Stromal cell of bone marrow (primary cell): ENCODE data around the gene SHC4.
"Not testable (repeated sequence)": the region's sequence is repeated elsewhere in the genome, so short reads cannot be mapped to it uniquely, and the experiment has no call there.

Experiments used
- DNase-seq: peaks from one replicate; pipeline ENCODE4 v3.0.0-alpha.2; 2012; ENCODE audit warnings: low read depth

SHC4 gene

GRCh38 chr15:48924528-48925393 is 39.0 kb downstream of the SHC4 start:
- no peak for DNase-seq

- no peak for DNase-seq
Measured at GRCh38 chr15:48922046-48922445, 41.7 kb downstream of the SHC4 start.

GRCh38 chr15:48916721-48917120 is 47.0 kb downstream of the SHC4 start:
- no peak for DNase-seq

- no peak for DNase-seq
Measured at GRCh38 chr15:48915861-48916260, 47.9 kb downstream of the SHC4 start.

- no peak for DNase-seq
Measured at GRCh38 chr15:48914717-48915116, 49.0 kb downstream of the SHC4 start.

GRCh38 chr15:48913141-48913540 is 50.6 kb downstream of the SHC4 start:
- DNase-seq, result no peak

- not testable (repeated sequence) for DNase-seq
Measured at GRCh38 chr15:48910554-48910953, 53.2 kb downstream of the SHC4 start.

GRCh38 chr15:48909313-48909712 is 54.4 kb downstream of the SHC4 start:
- DNase-seq, result not testable (repeated sequence)

- no peak for DNase-seq
Measured at GRCh38 chr15:48905847-48906246, 57.9 kb downstream of the SHC4 start.

- no peak for DNase-seq
Measured at GRCh38 chr15:48905216-48905615, 58.5 kb downstream of the SHC4 start.

- no peak for DNase-seq
Measured at GRCh38 chr15:48904758-48905157, 59.0 kb downstream of the SHC4 start.

GRCh38 chr15:48899793-48900192 is 63.9 kb downstream of the SHC4 start:
- no peak for DNase-seq

- DNase-seq, result no peak
Measured at GRCh38 chr15:48898446-48898845, 65.3 kb downstream of the SHC4 start.

- DNase-seq, result no peak
Measured at GRCh38 chr15:48898032-48898431, 65.7 kb downstream of the SHC4 start.

- DNase-seq, result peak; percentile 34
Measured at GRCh38 chr15:48896869-48897814, 66.6 kb downstream of the SHC4 start.

GRCh38 chr15:48893311-48893710 is 70.4 kb downstream of the SHC4 start:
- DNase-seq, result no peak

- DNase-seq, result no peak
Measured at GRCh38 chr15:48891232-48891765, 72.4 kb downstream of the SHC4 start.

- DNase-seq, result no peak
Measured at GRCh38 chr15:48890375-48890972, 73.2 kb downstream of the SHC4 start.

- no peak for DNase-seq
Measured at GRCh38 chr15:48889925-48890324, 73.8 kb downstream of the SHC4 start.

- DNase-seq, result no peak
Measured at GRCh38 chr15:48888836-48889235, 74.9 kb downstream of the SHC4 start.

- no peak for DNase-seq
Measured at GRCh38 chr15:48888191-48888590, 75.5 kb downstream of the SHC4 start.

GRCh38 chr15:48887144-48887543 is 76.6 kb downstream of the SHC4 start:
- no peak for DNase-seq
